ENCODE measurements around the gene GABRG3. TPM values are rescaled to one million over a fixed set of nuclear protein-coding genes. Genes with fewer than 3 reads are reported as not detected.

Gene GABRG3
- total RNA-seq, 4 donors from 2014 or later, result not detected

DNA sequence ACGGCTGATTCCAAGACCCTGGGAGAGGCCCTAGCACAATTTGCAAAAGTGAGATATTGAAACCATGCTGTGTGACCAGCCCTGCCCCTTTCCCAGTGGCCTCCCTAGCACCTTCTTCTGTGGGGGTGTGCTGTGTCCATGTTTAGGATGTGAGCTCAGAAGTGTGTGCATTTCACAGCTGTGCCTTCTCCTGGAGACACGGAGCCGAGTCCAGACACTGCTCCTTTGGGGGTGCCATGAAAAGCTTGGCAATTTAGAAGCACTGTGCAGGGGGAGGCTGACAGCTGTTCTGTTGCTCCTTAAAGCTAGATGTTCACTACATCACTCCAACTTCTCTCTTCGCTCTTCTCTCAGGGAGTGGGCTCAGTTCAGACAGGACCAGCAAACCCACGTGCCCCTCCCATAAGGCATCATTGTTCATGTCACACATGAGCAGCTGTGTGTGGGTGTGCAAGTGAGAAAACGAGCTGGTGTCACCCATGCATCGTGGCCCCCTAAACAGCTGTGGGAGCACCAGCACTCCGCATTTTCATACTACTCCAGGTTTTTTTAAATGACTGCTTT is 492.6 kb downstream of the GABRG3 start:
- ATAC-seq (ENCODE audit: low FRiP score) (no peak), DNase-seq (ENCODE audit: low spot score) (no peak)
- TF ChIP-seq, protein P1, sequence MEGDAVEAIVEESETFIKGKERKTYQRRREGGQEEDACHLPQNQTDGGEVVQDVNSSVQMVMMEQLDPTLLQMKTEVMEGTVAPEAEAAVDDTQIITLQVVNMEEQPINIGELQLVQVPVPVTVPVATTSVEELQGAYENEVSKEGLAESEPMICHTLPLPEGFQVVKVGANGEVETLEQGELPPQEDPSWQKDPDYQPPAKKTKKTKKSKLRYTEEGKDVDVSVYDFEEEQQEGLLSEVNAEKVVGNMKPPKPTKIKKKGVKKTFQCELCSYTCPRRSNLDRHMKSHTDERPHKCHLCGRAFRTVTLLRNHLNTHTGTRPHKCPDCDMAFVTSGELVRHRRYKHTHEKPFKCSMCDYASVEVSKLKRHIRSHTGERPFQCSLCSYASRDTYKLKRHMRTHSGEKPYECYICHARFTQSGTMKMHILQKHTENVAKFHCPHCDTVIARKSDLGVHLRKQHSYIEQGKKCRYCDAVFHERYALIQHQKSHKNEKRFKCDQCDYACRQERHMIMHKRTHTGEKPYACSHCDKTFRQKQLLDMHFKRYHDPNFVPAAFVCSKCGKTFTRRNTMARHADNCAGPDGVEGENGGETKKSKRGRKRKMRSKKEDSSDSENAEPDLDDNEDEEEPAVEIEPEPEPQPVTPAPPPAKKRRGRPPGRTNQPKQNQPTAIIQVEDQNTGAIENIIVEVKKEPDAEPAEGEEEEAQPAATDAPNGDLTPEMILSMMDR (IDR thresholded peaks at IDR 0.05), result no peak

DNA sequence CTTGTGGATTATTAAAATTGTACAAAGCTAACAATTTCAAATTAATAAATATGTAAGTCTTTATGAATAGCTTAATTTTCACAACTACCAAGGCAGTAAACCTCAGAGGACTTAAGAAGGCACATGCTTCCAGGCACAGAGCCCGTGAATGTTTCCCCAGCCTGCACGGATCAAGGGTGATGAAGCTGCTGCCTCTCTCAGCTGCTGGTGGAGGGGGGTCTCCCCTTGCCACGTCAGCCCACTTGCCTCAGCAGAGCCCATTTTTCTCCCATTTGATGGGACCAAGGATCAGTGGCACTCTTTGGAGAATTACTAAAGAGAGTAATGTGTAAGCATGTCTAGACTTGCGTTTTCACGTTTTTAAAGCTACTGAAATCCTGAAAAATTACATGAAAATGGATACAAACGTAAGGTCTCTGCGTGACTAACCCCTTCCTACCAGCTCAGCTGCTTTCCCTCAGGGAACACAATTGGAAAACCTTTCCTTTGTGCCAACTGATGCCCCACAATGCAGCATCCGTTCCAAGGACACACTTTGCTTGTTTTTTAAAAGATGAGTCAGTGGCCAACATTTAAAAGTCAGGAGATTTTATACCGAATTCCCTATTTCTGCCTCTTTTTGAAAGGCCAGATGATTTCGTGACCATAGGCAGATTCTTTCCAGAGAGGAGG is 494.1 kb downstream of the GABRG3 start:
- TF ChIP-seq, protein P1 (IDR thresholded peaks at IDR 0.05), result no peak
- DNase-seq (ENCODE audit: low spot score) (no peak), ATAC-seq (ENCODE audit: low FRiP score) (no peak)

DNA sequence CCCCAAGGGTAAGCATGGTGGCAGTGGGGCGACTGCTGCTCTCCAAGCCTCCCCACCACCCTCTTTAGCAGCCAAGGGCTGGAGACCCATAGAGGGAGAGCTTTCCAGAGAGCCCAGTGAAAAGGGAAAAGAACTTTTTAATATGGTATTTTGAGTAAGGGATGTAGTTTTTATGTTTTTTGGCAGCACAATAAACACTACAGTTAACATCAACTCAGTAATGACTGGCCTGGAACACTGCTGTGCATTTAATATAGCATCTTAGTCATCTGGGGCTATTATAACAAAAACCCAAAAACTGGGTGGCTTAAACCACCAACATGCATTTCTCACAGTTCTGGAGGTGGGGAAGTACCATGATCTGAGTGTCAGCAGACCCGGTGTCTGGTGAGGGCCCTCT is 495.8 kb downstream of the GABRG3 start:
- DNase-seq (ENCODE audit: low spot score), result no peak
- no peak for ATAC-seq (ENCODE audit: low FRiP score)
- TF ChIP-seq, protein P1 (IDR thresholded peaks at IDR 0.05), result no peak

DNA sequence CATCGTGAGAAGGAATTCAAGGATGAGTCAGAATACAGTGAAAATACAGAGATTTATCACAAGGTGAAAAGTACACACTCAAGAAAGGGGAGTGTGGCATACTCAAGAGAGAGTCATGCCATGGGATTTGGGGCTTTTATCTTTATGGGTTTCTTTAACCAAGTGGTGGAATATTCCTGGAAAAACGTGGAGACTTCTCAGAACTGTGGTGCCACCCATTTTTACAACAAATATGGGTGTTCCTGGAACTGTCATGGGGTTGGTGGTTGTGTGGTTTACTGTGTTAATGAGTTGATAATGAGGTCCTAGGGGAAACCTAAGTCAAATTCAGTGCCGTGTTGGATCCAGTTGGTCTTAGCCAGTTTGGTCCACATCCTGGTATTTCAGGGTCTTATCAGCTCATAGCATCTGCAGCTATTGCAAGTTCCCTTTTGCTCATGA is 497.2 kb downstream of the GABRG3 start:
- TF ChIP-seq, protein P1 (IDR thresholded peaks at IDR 0.05), result no peak
- ATAC-seq (ENCODE audit: low FRiP score) (no peak), DNase-seq (ENCODE audit: low spot score) (no peak)

DNA sequence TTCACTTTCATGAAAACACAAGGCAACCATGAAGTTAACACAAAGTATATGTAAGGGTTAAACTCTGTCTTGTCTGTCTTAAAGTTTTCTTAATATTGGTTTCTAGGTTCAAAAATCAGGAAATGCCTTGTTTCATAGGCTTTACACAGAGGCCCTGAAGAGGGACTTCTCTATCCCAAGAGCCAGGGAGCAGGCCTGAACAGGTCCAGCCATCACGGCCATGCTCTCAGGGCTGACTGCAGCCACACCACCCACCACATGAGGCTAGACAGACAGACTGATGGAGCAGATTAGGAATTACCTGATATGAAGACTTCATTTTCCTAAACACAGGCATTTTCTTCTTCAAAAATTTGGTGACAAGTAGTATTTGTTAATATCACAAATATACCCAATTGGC is 502.9 kb downstream of the GABRG3 start:
- ATAC-seq (ENCODE audit: low FRiP score) (no peak), DNase-seq (ENCODE audit: low spot score) (no peak)
- TF ChIP-seq, protein P1 (IDR thresholded peaks at IDR 0.05), result no peak

DNA sequence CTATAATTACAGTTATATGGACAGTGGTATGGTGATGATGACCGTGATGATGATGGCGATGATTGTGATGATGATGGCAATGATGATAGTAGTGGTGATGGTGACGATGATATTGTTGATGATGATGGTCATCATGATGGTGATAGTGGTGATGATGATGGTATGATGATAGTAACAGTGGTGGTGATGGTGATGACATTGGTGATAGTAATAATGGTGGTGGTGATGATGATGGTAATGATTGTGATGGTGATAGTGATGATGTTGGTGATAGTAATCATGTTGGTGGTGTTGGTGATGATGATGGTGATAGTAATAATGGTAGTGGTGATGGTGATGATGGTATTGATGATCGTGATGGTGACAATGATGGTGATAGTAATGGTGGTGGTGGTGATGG is 504.4 kb downstream of the GABRG3 start:
- DNase-seq (ENCODE audit: low spot score) (no peak), ATAC-seq (ENCODE audit: low FRiP score) (no peak)
- TF ChIP-seq, protein P1 (IDR thresholded peaks at IDR 0.05), result no peak
